ENCODE measurements around the gene COX20. TPM values are rescaled to one million over a fixed set of nuclear protein-coding genes. Genes with fewer than 3 reads are reported as not detected.

The COX20 gene
- total RNA-seq, 1 donor from 2014 or later: 68.8 TPM

DNA sequence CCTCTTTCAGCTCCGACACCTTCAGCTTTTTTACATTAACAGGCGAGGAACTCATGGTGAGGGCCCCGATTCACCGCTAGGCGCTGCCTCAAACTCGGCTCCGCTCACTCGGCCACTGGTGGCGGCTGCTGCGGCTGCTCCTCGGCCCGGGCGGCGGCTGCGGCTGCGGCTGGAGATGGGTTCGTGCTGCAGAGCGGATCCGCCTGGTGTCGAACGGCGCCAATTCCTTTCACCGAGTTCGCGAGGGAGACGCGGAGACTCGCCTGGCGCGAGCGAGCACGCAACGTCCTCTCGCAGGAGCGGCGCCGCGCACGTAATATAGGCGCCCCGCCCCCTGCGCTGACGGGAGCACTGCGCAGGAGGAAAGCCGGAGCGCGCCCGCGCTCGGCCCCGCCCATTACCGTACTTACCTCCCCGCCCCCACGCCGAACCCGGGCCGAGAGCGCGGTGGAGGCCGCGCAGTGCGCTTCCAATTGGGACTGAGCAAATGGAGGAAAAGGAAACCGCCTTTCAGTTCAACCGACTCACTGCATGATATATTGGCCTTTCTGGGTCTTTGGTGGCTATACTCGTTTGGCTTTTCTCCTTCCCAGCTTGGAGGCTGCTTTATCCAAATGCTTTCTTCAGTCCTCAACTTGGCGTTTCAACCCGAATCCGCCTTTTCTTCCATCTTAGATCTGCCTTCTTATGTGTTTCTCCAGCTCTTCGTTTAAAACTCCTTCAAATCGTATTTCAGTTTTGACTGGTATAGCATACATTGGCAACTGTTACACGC lies 29.0 kb downstream of the COX20 start, which contains the start of gene HNRNPU:
TSS of gene HNRNPU (minus strand) at position 291 of the 775 bp plus-strand sequence. CDS start at position 55, 236 bp downstream.
- peak; percentile 98 for DNase-seq
- H3K9me3 ChIP-seq (replicated peaks): no peaks in the 10 kb centered on the region
- H3K36me3 ChIP-seq: peaks cover 14% of the 10 kb centered on the region
- TF ChIP-seq, protein P1, sequence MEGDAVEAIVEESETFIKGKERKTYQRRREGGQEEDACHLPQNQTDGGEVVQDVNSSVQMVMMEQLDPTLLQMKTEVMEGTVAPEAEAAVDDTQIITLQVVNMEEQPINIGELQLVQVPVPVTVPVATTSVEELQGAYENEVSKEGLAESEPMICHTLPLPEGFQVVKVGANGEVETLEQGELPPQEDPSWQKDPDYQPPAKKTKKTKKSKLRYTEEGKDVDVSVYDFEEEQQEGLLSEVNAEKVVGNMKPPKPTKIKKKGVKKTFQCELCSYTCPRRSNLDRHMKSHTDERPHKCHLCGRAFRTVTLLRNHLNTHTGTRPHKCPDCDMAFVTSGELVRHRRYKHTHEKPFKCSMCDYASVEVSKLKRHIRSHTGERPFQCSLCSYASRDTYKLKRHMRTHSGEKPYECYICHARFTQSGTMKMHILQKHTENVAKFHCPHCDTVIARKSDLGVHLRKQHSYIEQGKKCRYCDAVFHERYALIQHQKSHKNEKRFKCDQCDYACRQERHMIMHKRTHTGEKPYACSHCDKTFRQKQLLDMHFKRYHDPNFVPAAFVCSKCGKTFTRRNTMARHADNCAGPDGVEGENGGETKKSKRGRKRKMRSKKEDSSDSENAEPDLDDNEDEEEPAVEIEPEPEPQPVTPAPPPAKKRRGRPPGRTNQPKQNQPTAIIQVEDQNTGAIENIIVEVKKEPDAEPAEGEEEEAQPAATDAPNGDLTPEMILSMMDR (IDR thresholded peaks at IDR 0.05; ENCODE audit: borderline replicate concordance): peak; percentile 52
- peak within 1 kb of the TSS; percentile 100 for H3K27ac ChIP-seq (replicated peaks)
- H3K4me1 ChIP-seq: peaks cover 68% of the 10 kb centered on the region
- H3K27me3 ChIP-seq (ENCODE audit: low read depth): no peaks in the 10 kb centered on the region
- intact Hi-C loops (cut with micrococcal nuclease): loop anchor here (10.0 kb wide), 1 partner anchor 180 kb away; no protein-coding TSS in a partner anchor
- H3K4me3 ChIP-seq: peak within 1 kb of the TSS; percentile 99

DNA sequence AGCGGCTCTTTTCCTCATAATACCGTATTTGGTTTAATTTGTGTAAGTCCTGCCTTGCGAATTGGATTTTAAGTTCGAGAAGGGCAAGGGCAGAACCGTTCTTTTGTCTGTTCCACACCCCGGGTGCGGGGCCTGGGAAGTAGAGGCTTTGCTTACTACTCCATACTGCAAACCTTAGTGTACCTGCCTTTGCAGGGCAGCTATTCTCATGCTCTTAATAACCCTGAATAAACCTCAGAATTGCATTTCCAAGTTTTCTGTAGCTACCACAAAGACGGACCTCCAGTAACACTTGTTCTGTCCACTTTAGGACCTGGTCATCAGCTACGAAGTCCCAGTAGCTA lies 29.5 kb downstream of the COX20 start:
- peaks cover 62% of the 10 kb centered on the region for H3K4me1 ChIP-seq
- no peaks in the 10 kb centered on the region for H3K9me3 ChIP-seq (replicated peaks)
- H3K36me3 ChIP-seq: peaks cover 9% of the 10 kb centered on the region
- TF ChIP-seq, protein P1 (IDR thresholded peaks at IDR 0.05; ENCODE audit: borderline replicate concordance): no peak
- H3K27ac ChIP-seq (replicated peaks): peak overlapping the region; percentile 100
- H3K4me3 ChIP-seq: peak overlapping the region; percentile 99
- DNase-seq: peak; percentile 23
- intact Hi-C loops (cut with micrococcal nuclease): loop anchor here (10.0 kb wide), 1 partner anchor 180 kb away; no protein-coding TSS in a partner anchor
- H3K27me3 ChIP-seq (ENCODE audit: low read depth): no peaks in the 10 kb centered on the region

DNA sequence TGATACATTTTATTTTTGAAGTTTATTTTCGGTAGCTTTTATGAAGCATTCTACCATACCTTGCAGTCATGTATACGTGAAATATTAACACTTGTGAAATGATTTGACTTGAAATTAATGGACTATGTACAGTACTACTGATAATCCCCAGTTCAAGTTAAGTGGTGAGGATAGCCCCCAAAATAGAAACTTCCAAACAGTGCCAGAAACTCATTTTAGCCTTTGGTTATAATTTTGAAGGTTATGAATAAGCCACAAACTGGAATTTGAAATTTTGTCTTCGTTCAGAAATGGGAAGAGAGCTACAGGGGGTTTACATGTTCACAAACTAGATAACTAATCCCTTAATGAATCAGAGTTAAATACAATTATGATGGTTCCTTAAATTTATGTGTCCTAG lies 30.4 kb downstream of the COX20 start:
- Histone ChIP-seq H3K4me3 (no peak overlapping the region), H3K36me3 (peaks cover under 1% of the 10 kb centered on the region), H3K9me3 (replicated peaks) (no peaks in the 10 kb centered on the region), H3K27ac (replicated peaks) (peak overlapping the region; percentile 100), H3K27me3 (ENCODE audit: low read depth) (no peaks in the 10 kb centered on the region), H3K4me1 (peaks cover 54% of the 10 kb centered on the region)
- intact Hi-C loops (cut with micrococcal nuclease): loop anchor here (10.0 kb wide), 1 partner anchor 179 kb away; no protein-coding TSS in a partner anchor
- TF ChIP-seq, protein P1 (IDR thresholded peaks at IDR 0.05; ENCODE audit: borderline replicate concordance): no peak
- no peak for DNase-seq

DNA sequence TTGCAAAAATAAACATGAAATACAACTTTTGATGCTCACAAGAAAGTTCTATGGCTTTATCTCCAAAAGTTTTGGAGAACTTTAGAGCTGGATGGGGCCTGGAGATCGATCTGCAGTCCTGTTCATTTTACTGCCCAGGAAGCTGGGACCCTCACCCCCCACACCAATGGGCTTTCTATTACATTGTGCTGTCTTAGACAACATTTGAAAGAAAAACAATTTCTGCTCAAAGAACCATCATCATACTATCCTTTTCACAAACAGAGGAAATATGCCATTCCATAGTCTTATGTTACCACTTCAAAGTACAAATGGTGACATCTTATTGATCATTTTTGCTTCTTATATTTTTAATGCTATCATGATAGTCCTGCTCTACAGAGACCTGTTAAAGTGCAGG lies 30.9 kb downstream of the COX20 start:
- Histone ChIP-seq H3K4me1 (peaks cover 48% of the 10 kb centered on the region), H3K4me3 (no peak overlapping the region), H3K27me3 (ENCODE audit: low read depth) (no peaks in the 10 kb centered on the region), H3K27ac (replicated peaks) (peak overlapping the region; percentile 100), H3K9me3 (replicated peaks) (no peaks in the 10 kb centered on the region), H3K36me3 (no peaks in the 10 kb centered on the region)
- TF ChIP-seq, protein P1 (IDR thresholded peaks at IDR 0.05; ENCODE audit: borderline replicate concordance): no peak
- intact Hi-C loops (cut with micrococcal nuclease): loop anchor here (10.0 kb wide), 1 partner anchor 178 kb away; no protein-coding TSS in a partner anchor
- no peak for DNase-seq

DNA sequence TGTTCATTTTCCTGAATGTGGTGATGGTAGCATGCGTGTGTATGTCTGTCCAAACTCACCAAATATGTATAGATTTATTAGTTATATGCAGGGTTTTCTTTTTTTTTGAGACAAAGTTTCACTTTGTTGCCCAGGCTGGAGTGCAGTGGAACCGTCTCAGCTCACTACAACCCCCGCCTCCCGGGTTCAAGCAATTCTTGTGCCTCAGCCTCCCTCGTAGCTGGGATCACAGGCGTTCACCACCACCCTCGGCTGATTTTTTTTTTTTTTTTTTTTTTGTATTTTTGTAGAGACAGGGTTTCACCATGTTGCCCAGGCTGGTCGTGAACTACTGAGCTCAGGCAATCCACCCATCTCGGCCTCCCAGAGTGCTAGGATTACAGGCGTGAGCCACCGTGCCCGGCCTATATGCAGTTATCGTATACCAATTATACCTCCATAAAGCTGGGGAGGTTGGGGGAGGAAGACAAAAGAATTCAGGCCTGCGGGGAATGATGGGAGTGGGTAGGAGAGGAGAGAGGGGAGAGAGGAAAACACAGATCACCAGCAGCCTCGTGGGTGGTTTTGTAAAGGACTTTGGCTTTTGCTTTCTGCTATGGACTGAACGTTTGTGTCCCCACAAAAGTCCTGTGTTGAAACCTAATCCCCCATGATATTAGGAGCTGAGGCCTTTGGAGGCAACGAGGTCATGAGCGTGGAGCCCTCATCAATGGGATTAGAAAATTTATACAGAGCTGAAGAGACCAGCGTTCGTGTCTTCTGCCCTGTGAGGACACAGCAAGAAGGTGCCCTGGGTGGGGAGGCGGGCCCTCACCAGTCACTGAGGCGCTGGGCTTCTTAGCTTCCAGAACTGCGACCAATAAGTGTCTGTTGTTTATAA lies 33.3 kb downstream of the COX20 start:
- TF ChIP-seq, protein P1 (IDR thresholded peaks at IDR 0.05; ENCODE audit: borderline replicate concordance): no peak
- Histone ChIP-seq H3K4me1 (peaks cover 28% of the 10 kb centered on the region), H3K27ac (replicated peaks) (no peak overlapping the region), H3K9me3 (replicated peaks) (no peaks in the 10 kb centered on the region), H3K27me3 (ENCODE audit: low read depth) (no peaks in the 10 kb centered on the region), H3K4me3 (no peak overlapping the region), H3K36me3 (no peaks in the 10 kb centered on the region)
- intact Hi-C loops (cut with micrococcal nuclease): loop anchor here (10.0 kb wide), 1 partner anchor 176 kb away; no protein-coding TSS in a partner anchor
- DNase-seq: no peak

Measured in left ventricle myocardium inferior (tissue), 1 donor.